WTC11 (cell line): ENCODE results near the gene BPGM. TPM values are rescaled to one million over a fixed set of nuclear protein-coding genes. Genes with fewer than 3 reads are reported as not detected.
"Not testable (repeated sequence)": the region's sequence is repeated elsewhere in the genome, so short reads cannot be mapped to it uniquely, and the experiment has no call there.

Source experiments
- ATAC-seq: fragments of 200-7000 bp; cut with Tn5 transposase; 2 replicates; pipeline ENCODE4 v1.10.0; 2021; ENCODE audit warnings: mild to moderate bottlenecking, moderate library complexity
- CTCF ChIA-PET: fragments of 300-600 bp; sonication (Branson Sonifier 250); formaldehyde crosslinking; loops from one replicate; lab custom pipeline; 2021; ENCODE audit warnings: antibody characterized with exemption; lab: Charles Lee
- POLR2A ChIA-PET: fragments of 350-600 bp; sonication (Branson Sonifier 250); formaldehyde crosslinking; loops from one replicate; lab custom pipeline; 2021; ENCODE audit warnings: antibody characterized with exemption; lab: Charles Lee
- DNase-seq: peaks from one replicate; pipeline ENCODE4 v3.0.0; 2021; ENCODE audit warnings: low spot score
- H3K27ac Mint-ChIP-seq: 2 replicates; pipeline ENCODE4 v1.8.0; 2021; ENCODE audit warnings: mixed read lengths
- H3K27me3 Mint-ChIP-seq: 2 replicates; pipeline ENCODE4 v1.8.0; 2021; ENCODE audit warnings: low read depth, mild to moderate bottlenecking, moderate library complexity, mixed read lengths
- H3K36me3 Mint-ChIP-seq: 2 replicates; pipeline ENCODE4 v1.8.0; 2021; ENCODE audit warnings: mixed read lengths
- H3K4me1 Mint-ChIP-seq: 2 replicates; pipeline ENCODE4 v1.8.0; 2022; ENCODE audit warnings: mixed read lengths
- H3K4me3 Mint-ChIP-seq: 2 replicates; pipeline ENCODE4 v1.8.0; 2021; ENCODE audit warnings: mild to moderate bottlenecking, moderate library complexity, mixed read lengths
- H3K9me3 Mint-ChIP-seq: 2 replicates; pipeline ENCODE4 v1.8.0; 2021; ENCODE audit warnings: mixed read lengths
- FOXK1 ChIP-seq: sonication (generic); formaldehyde crosslinking; IDR thresholded peaks from 2 replicates; pipeline ENCODE4 v1.8.0; 2022; ENCODE audit warnings: mild to moderate bottlenecking, moderate library complexity, missing genetic modification reagents
- FOXP1 ChIP-seq: sonication (generic); formaldehyde crosslinking; IDR thresholded peaks from 2 replicates; pipeline ENCODE4 v1.8.0; 2022; ENCODE audit warnings: missing genetic modification reagents, mild to moderate bottlenecking, moderate library complexity, borderline replicate concordance
- HMGA2 ChIP-seq: fragments of 250-450 bp; sonication (Bioruptor Pico); IDR thresholded peaks from 2 replicates; pipeline ENCODE4 v1.4.0; 2021; ENCODE audit warnings: mild to moderate bottlenecking, moderate library complexity
- NR1H2 ChIP-seq: sonication (generic); formaldehyde crosslinking; IDR thresholded peaks from 2 replicates; pipeline ENCODE4 v1.9.0; 2021; ENCODE audit warnings: mild to moderate bottlenecking, moderate library complexity, missing genetic modification reagents
- NR3C1 ChIP-seq: sonication (generic); formaldehyde crosslinking; conservative IDR thresholded peaks from 2 replicates; pipeline ENCODE4 v1.8.1; 2023; ENCODE audit warnings: low read depth, mild to moderate bottlenecking, missing genetic modification reagents
- ZNF263 ChIP-seq: sonication (generic); formaldehyde crosslinking; IDR thresholded peaks from 2 replicates; pipeline ENCODE4 v1.8.1; 2022; ENCODE audit warnings: low read depth, mild to moderate bottlenecking, moderate library complexity, missing genetic modification reagents
- ZNF416 ChIP-seq: fragments of 250-450 bp; sonication (Bioruptor Pico); IDR thresholded peaks from 2 replicates; pipeline ENCODE4 v1.9.0; 2021; ENCODE audit warnings: mild to moderate bottlenecking, inconsistent platforms
- total RNA-seq: library from RNA; stranded (reverse); gene quantifications from 3 replicates; pipeline ENCODE4 v1.2.3, GENCODE V29; 2021
- TF ChIP-seq, protein P1 (sequence below): sonication (generic); formaldehyde crosslinking; conservative IDR thresholded peaks from 2 replicates; pipeline ENCODE4 v1.8.1; 2023; ENCODE audit warnings: mild to moderate bottlenecking, low read depth, missing genetic modification reagents, moderate library complexity
- TF ChIP-seq, protein P2 (sequence below): fragments of 250-450 bp; sonication (Bioruptor Pico); IDR thresholded peaks from 2 replicates; pipeline ENCODE4 v2.1.2; 2022; ENCODE audit warnings: mild to moderate bottlenecking, moderate library complexity
- TF ChIP-seq, protein P3 (sequence below): sonication (generic); formaldehyde crosslinking; IDR thresholded peaks from 2 replicates; pipeline ENCODE4 v1.8.0; 2022; ENCODE audit warnings: mild to moderate bottlenecking, missing genetic modification reagents
- TF ChIP-seq, protein P4 (sequence below): sonication (generic); formaldehyde crosslinking; IDR thresholded peaks from 2 replicates; pipeline ENCODE4 v1.8.0; 2022; ENCODE audit warnings: mild to moderate bottlenecking, missing genetic modification reagents
- TF ChIP-seq, protein P5 (sequence below): fragments of 250-450 bp; sonication (Bioruptor Pico); IDR thresholded peaks from 2 replicates; pipeline ENCODE4 v1.9.0; 2021; ENCODE audit warnings: mild to moderate bottlenecking
- TF ChIP-seq, protein P6 (sequence below): sonication (generic); formaldehyde crosslinking; IDR thresholded peaks from 2 replicates; pipeline ENCODE4 v1.8.1; 2023; ENCODE audit warnings: mild to moderate bottlenecking, missing genetic modification reagents, borderline replicate concordance
- TF ChIP-seq, protein P7 (sequence below): fragments of 250-450 bp; sonication (Bioruptor Pico); IDR thresholded peaks from 2 replicates; pipeline ENCODE4 v1.8.0; 2021; ENCODE audit warnings: mild to moderate bottlenecking
- TF ChIP-seq, protein P8 (sequence below): sonication (generic); formaldehyde crosslinking; conservative IDR thresholded peaks from 2 replicates; pipeline ENCODE4 v1.8.1; 2022; ENCODE audit warnings: mild to moderate bottlenecking, missing genetic modification reagents

BPGM gene
- total RNA-seq, 1 experiment from 2014 or later = 14.6 TPM

DNA sequence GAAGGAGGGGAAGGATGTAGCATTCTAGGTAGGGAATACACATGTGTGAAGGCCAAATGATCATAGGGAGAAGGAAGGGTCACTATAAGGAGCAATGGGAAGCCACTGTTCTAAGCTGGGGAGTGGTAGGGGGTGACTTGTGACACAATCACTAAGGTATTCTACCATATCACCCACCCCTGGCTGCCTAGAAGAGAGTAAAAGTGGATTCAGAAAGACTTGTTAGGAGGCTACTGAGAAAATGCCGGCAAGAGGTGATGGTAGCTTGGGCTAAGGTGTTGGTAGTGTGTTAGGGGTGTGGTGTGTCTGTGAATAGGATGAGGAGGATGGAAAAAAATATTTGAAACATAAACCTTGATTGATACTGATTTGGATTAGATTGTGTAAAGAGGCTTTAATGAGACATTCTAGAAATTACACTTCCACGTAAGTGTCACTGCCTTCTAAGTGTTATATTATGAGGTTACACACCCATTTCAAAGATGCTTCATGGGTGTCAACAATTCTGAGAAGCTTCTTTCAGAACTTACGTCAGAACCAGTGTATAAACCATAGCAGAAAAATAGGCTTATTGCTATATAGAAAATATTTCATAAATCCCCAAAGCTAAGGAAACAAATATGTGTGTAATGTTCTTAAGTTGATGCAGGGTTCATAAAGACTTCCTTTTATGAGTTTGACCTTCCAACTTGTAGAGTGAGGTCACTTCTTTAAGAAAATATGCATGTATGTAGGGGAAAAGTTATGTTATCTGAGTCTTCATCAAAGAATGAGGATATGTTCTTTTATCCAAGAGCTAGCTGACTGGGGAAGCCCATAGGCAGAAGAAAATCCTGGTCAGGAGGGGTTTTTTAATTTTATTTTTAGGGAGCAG lies 5.6 kb upstream of the BPGM start (continued):
- TF ChIP-seq, protein P1, sequence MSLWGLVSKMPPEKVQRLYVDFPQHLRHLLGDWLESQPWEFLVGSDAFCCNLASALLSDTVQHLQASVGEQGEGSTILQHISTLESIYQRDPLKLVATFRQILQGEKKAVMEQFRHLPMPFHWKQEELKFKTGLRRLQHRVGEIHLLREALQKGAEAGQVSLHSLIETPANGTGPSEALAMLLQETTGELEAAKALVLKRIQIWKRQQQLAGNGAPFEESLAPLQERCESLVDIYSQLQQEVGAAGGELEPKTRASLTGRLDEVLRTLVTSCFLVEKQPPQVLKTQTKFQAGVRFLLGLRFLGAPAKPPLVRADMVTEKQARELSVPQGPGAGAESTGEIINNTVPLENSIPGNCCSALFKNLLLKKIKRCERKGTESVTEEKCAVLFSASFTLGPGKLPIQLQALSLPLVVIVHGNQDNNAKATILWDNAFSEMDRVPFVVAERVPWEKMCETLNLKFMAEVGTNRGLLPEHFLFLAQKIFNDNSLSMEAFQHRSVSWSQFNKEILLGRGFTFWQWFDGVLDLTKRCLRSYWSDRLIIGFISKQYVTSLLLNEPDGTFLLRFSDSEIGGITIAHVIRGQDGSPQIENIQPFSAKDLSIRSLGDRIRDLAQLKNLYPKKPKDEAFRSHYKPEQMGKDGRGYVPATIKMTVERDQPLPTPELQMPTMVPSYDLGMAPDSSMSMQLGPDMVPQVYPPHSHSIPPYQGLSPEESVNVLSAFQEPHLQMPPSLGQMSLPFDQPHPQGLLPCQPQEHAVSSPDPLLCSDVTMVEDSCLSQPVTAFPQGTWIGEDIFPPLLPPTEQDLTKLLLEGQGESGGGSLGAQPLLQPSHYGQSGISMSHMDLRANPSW (CRISPR knock-in tag) = no peak

DNA sequence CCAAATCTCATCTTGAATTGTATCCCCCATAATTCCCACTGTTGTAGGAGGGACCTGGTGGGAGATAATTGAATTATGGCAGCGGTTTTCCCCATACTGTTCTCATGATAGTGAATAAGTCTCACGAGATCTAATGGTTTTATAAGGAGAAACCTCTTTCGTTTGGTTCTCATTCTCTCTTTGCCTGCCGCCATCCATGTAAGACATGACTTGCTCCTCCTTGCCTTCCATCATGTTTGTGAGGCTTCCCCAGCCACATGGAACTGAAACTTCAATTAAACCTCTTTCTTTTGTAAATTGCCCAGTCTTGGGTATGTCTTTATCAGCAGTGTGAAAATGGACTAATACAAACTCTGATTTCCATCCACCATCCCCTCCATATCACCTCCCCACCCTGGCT lies 4.7 kb upstream of the BPGM start:
- H3K9me3 Mint-ChIP-seq, H3K36me3 Mint-ChIP-seq, DNase-seq, ATAC-seq, H3K4me1 Mint-ChIP-seq, H3K27ac Mint-ChIP-seq, CTCF ChIA-PET, H3K4me3 Mint-ChIP-seq, POLR2A ChIA-PET: not testable (repeated sequence)
- H3K27me3 Mint-ChIP-seq = peaks cover 12% of the 10 kb centered on the region

DNA sequence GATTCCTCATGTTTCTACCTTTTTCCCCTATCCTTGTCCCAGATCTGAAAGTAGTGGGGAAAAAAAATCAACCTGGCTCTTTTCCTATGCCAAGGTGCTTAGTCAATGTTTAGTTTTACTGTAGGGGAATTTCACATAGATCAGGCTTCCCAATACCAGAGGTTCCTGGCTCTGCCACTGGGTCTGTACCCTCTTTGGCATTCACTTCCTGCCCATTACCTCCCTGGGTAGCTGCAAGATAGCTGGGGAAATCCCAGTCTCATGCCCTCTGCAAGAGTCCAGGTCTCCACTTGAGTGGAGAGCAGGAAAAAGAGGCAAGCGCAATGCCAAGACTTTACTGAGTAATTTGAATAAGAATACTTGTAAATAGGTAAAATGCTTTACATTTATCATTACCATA lies 3.5 kb upstream of the BPGM start:
- CTCF ChIA-PET = no interaction called here
- peaks cover 9% of the 10 kb centered on the region for H3K9me3 Mint-ChIP-seq
- no peak overlapping the region for H3K27ac Mint-ChIP-seq
- no peak for TF ChIP-seq ZNF416
- TF ChIP-seq FOXP1 = no peak
- TF ChIP-seq, protein P2, sequence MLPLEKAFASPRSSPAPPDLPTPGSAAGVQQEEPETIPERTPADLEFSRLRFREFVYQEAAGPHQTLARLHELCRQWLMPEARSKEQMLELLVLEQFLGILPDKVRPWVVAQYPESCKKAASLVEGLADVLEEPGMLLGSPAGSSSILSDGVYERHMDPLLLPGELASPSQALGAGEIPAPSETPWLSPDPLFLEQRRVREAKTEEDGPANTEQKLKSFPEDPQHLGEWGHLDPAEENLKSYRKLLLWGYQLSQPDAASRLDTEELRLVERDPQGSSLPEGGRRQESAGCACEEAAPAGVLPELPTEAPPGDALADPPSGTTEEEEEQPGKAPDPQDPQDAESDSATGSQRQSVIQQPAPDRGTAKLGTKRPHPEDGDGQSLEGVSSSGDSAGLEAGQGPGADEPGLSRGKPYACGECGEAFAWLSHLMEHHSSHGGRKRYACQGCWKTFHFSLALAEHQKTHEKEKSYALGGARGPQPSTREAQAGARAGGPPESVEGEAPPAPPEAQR = no peak
- no peak for TF ChIP-seq ZNF263 (CRISPR knock-in tag)
- TF ChIP-seq, protein P3, sequence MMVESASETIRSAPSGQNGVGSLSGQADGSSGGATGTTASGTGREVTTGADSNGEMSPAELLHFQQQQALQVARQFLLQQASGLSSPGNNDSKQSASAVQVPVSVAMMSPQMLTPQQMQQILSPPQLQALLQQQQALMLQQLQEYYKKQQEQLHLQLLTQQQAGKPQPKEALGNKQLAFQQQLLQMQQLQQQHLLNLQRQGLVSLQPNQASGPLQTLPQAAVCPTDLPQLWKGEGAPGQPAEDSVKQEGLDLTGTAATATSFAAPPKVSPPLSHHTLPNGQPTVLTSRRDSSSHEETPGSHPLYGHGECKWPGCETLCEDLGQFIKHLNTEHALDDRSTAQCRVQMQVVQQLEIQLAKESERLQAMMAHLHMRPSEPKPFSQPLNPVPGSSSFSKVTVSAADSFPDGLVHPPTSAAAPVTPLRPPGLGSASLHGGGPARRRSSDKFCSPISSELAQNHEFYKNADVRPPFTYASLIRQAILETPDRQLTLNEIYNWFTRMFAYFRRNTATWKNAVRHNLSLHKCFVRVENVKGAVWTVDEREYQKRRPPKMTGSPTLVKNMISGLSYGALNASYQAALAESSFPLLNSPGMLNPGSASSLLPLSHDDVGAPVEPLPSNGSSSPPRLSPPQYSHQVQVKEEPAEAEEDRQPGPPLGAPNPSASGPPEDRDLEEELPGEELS (CRISPR knock-in tag) = no peak
- TF ChIP-seq, protein P4, sequence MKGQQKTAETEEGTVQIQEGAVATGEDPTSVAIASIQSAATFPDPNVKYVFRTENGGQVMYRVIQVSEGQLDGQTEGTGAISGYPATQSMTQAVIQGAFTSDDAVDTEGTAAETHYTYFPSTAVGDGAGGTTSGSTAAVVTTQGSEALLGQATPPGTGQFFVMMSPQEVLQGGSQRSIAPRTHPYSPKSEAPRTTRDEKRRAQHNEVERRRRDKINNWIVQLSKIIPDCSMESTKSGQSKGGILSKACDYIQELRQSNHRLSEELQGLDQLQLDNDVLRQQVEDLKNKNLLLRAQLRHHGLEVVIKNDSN (CRISPR knock-in tag) = no peak
- TF ChIP-seq, protein P5, sequence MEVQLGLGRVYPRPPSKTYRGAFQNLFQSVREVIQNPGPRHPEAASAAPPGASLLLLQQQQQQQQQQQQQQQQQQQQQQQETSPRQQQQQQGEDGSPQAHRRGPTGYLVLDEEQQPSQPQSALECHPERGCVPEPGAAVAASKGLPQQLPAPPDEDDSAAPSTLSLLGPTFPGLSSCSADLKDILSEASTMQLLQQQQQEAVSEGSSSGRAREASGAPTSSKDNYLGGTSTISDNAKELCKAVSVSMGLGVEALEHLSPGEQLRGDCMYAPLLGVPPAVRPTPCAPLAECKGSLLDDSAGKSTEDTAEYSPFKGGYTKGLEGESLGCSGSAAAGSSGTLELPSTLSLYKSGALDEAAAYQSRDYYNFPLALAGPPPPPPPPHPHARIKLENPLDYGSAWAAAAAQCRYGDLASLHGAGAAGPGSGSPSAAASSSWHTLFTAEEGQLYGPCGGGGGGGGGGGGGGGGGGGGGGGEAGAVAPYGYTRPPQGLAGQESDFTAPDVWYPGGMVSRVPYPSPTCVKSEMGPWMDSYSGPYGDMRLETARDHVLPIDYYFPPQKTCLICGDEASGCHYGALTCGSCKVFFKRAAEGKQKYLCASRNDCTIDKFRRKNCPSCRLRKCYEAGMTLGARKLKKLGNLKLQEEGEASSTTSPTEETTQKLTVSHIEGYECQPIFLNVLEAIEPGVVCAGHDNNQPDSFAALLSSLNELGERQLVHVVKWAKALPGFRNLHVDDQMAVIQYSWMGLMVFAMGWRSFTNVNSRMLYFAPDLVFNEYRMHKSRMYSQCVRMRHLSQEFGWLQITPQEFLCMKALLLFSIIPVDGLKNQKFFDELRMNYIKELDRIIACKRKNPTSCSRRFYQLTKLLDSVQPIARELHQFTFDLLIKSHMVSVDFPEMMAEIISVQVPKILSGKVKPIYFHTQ (CRISPR knock-in tag) = no peak
- TF ChIP-seq FOXK1 (CRISPR knock-in tag) = no peak
- no peak for TF ChIP-seq NR1H2
- TF ChIP-seq, protein P6, sequence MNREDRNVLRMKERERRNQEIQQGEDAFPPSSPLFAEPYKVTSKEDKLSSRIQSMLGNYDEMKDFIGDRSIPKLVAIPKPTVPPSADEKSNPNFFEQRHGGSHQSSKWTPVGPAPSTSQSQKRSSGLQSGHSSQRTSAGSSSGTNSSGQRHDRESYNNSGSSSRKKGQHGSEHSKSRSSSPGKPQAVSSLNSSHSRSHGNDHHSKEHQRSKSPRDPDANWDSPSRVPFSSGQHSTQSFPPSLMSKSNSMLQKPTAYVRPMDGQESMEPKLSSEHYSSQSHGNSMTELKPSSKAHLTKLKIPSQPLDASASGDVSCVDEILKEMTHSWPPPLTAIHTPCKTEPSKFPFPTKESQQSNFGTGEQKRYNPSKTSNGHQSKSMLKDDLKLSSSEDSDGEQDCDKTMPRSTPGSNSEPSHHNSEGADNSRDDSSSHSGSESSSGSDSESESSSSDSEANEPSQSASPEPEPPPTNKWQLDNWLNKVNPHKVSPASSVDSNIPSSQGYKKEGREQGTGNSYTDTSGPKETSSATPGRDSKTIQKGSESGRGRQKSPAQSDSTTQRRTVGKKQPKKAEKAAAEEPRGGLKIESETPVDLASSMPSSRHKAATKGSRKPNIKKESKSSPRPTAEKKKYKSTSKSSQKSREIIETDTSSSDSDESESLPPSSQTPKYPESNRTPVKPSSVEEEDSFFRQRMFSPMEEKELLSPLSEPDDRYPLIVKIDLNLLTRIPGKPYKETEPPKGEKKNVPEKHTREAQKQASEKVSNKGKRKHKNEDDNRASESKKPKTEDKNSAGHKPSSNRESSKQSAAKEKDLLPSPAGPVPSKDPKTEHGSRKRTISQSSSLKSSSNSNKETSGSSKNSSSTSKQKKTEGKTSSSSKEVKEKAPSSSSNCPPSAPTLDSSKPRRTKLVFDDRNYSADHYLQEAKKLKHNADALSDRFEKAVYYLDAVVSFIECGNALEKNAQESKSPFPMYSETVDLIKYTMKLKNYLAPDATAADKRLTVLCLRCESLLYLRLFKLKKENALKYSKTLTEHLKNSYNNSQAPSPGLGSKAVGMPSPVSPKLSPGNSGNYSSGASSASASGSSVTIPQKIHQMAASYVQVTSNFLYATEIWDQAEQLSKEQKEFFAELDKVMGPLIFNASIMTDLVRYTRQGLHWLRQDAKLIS (CRISPR knock-in tag) = no peak
- TF ChIP-seq, protein P7, sequence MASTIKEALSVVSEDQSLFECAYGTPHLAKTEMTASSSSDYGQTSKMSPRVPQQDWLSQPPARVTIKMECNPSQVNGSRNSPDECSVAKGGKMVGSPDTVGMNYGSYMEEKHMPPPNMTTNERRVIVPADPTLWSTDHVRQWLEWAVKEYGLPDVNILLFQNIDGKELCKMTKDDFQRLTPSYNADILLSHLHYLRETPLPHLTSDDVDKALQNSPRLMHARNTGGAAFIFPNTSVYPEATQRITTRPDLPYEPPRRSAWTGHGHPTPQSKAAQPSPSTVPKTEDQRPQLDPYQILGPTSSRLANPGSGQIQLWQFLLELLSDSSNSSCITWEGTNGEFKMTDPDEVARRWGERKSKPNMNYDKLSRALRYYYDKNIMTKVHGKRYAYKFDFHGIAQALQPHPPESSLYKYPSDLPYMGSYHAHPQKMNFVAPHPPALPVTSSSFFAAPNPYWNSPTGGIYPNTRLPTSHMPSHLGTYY = no peak
- no peak for TF ChIP-seq NR3C1 (CRISPR knock-in tag)
- TF ChIP-seq, protein P8, sequence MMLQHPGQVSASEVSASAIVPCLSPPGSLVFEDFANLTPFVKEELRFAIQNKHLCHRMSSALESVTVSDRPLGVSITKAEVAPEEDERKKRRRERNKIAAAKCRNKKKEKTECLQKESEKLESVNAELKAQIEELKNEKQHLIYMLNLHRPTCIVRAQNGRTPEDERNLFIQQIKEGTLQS (CRISPR knock-in tag) = no peak
- no peak for TF ChIP-seq HMGA2 (CRISPR knock-in tag)
- TF ChIP-seq, all 79 proteins: peak for 0
- Mint-ChIP-seq H3K4me3 (no peak overlapping the region), H3K27me3 (peaks cover 12% of the 10 kb centered on the region), H3K4me1 (no peaks in the 10 kb centered on the region), H3K36me3 (no peaks in the 10 kb centered on the region)
- POLR2A ChIA-PET = no interaction called here
- DNase-seq (no peak), ATAC-seq (no peak)
